Measurements from ENCODE around the gene MEDAG. TPM values are rescaled to one million over a fixed set of nuclear protein-coding genes. Genes with fewer than 3 reads are reported as not detected.

MEDAG gene
- total and polyA plus RNA-seq, 2 donors (not counting 3 experiments of a cell fraction or from before 2014, with no cell fraction given) = 27.2 TPM

DNA sequence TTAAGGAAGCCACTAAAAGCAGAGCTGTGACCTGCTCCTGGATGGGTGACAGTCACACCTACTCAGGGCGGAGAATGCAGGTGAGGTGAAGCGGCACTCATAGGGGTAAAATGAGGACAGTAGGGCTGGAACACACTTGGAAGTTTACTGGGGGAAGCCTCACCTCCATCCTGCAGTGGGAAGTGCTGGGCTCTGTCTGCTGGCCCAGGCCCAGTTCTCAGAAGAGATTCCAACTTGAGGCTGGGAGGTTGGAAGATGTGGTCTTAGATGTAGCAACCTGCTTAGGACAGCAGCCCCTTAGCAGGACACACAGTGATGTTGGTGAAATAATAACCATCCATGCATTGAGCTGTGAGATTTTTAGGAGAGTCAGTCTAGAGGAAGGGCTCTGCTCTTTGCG lies 4.6 kb downstream of the MEDAG start:
- no peaks in the 10 kb centered on the region for H3K9me1 ChIP-seq (replicated peaks; ENCODE audit: control insufficient read depth, extremely low read depth, insufficient read depth, low read length)
- H3K79me2 ChIP-seq (ENCODE audit: control insufficient read depth, insufficient read depth, low read length) = peaks cover 17% of the 10 kb centered on the region
- ChIA-PET CTCF (interaction anchor here (1.1 kb wide), 1 partner anchor 15 kb away, joined by 3 read pairs; no protein-coding TSS in a partner anchor), POLR2A (no interaction called here)
- TF ChIP-seq POLR2AphosphoS5 (IDR thresholded peaks at IDR 0.05; ENCODE audit: insufficient read depth, low read depth, low read length) (no peak), EZH2 (IDR thresholded peaks at IDR 0.05; ENCODE audit: borderline replicate concordance, low read depth, low read length, severe bottlenecking) (no peak), GATA2 (IDR thresholded peaks at IDR 0.05; ENCODE audit: insufficient read depth, insufficient read length, low read depth, low read length) (no peak)
- TF ChIP-seq, protein P1, sequence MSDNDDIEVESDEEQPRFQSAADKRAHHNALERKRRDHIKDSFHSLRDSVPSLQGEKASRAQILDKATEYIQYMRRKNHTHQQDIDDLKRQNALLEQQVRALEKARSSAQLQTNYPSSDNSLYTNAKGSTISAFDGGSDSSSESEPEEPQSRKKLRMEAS (IDR thresholded peaks at IDR 0.05; ENCODE audit: insufficient read depth, insufficient read length) = no peak
- dilution Hi-C loops (cut with MboI; ENCODE audit: extremely low pct_ligation_motif_present, low sequenced_read_pairs) (no loop called here), intact Hi-C loops (cut with micrococcal nuclease) (no loop called here)
- no peak overlapping the region for H3K27ac ChIP-seq (ENCODE audit: insufficient read depth, low read depth, low read length)
- no TSS peak for BruUV-seq (replicated peaks)
- peaks cover 3% of the 10 kb centered on the region for H4K20me1 ChIP-seq (replicated peaks; ENCODE audit: control insufficient read depth, extremely low read depth, insufficient read depth, low read length)
- DNase-seq (ENCODE audit: low read depth, low spot score) = no peak
- FAIRE-seq = no peak
- no peaks in the 10 kb centered on the region for H3K9me3 ChIP-seq (replicated peaks; ENCODE audit: control insufficient read depth, insufficient read depth, low read length)
- no peak overlapping the region for H2AFZ ChIP-seq (ENCODE audit: low read depth, low read length)
- no peak overlapping the region for H3K9ac ChIP-seq (replicated peaks; ENCODE audit: extremely low read depth, insufficient read depth, low read length)
- H3K4me1 ChIP-seq (ENCODE audit: control insufficient read depth, extremely low read depth, insufficient read depth, low read length) = peaks cover 29% of the 10 kb centered on the region
- no peak overlapping the region for H3K4me3 ChIP-seq (replicated peaks in 1 of 3; ENCODE audit: insufficient read depth in 1 of 3, low read depth in 1 of 3, low read length in 3 of 3)
- H3K27me3 ChIP-seq (ENCODE audit: control insufficient read depth in 2 of 2, insufficient read depth in 2 of 2, low read length in 2 of 2) = no peaks in the 10 kb centered on the region
- H3K36me3 ChIP-seq (ENCODE audit: control insufficient read depth in 2 of 2, extremely low read depth in 1 of 2, insufficient read depth in 2 of 2, low read length in 2 of 2) = no peaks in the 10 kb centered on the region
- H3K4me2 ChIP-seq (ENCODE audit: insufficient read depth, low read length) = no peak overlapping the region

DNA sequence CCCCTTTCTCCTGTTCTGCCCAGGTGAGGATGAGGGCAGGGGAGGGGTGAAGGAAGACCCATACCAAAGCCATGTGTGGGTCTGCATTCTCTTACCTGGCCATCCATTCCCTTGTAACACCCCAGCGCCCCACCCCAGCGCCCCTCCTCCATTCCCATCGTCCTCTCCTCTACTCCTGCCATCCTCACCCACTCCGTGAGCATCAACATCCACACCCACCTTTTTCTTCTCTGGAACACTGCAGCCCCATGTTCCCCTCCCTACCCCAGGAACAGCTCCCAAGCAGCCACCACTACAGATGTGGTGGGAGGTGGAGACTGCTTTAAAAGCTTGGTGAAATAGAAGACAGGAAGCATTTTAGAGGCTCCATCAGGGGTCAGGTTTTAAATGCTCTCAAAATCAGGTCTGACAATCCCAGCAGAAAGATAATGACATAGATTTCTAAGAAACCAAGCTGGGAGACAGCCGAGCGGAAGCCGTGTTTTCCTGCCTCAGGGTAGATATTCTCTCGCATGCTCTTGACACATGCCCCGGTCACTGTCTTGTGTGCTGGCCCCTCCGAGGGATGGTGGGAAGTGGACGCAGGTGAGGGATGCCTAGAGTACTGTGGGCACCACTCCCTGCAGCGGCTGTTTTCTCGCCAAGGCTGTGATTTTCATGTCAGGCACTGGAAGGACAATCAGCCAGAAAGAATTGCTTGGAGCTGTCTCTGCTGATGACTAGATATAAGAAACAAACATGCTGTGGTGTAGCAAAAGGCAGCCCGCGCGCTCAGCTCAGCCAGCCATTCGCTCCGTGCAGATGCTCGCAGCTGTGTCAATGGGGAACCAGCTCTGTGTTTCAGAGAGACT lies 9.8 kb downstream of the MEDAG start:
- H3K9me3 ChIP-seq (replicated peaks; ENCODE audit: control insufficient read depth, insufficient read depth, low read length) = no peaks in the 10 kb centered on the region
- ChIA-PET CTCF (interaction anchor here (1.0 to 1.1 kb wide), 2 partner anchors 26 to 95 kb away, joined by 3 read pairs; no protein-coding TSS in a partner anchor), POLR2A (no interaction called here)
- no peak for DNase-seq (ENCODE audit: low read depth, low spot score)
- H3K4me3 ChIP-seq (replicated peaks in 1 of 3; ENCODE audit: insufficient read depth in 1 of 3, low read depth in 1 of 3, low read length in 3 of 3) = no peak overlapping the region
- no peak overlapping the region for H3K9ac ChIP-seq (replicated peaks; ENCODE audit: extremely low read depth, insufficient read depth, low read length)
- H3K9me1 ChIP-seq (replicated peaks; ENCODE audit: control insufficient read depth, extremely low read depth, insufficient read depth, low read length) = no peaks in the 10 kb centered on the region
- H3K79me2 ChIP-seq (ENCODE audit: control insufficient read depth, insufficient read depth, low read length) = peaks cover 10% of the 10 kb centered on the region
- dilution Hi-C loops (cut with MboI; ENCODE audit: extremely low pct_ligation_motif_present, low sequenced_read_pairs) (no loop called here), intact Hi-C loops (cut with micrococcal nuclease) (no loop called here)
- H2AFZ ChIP-seq (ENCODE audit: low read depth, low read length) = no peak overlapping the region
- H3K27me3 ChIP-seq (ENCODE audit: control insufficient read depth in 2 of 2, insufficient read depth in 2 of 2, low read length in 2 of 2) = no peaks in the 10 kb centered on the region
- no peak overlapping the region for H3K4me2 ChIP-seq (ENCODE audit: insufficient read depth, low read length)
- BruUV-seq (replicated peaks) = no TSS peak
- no peaks in the 10 kb centered on the region for H3K4me1 ChIP-seq (ENCODE audit: control insufficient read depth, extremely low read depth, insufficient read depth, low read length)
- peaks cover 3% of the 10 kb centered on the region for H4K20me1 ChIP-seq (replicated peaks; ENCODE audit: control insufficient read depth, extremely low read depth, insufficient read depth, low read length)
- no peak overlapping the region for H3K27ac ChIP-seq (ENCODE audit: insufficient read depth, low read depth, low read length)
- no peak for FAIRE-seq
- H3K36me3 ChIP-seq (ENCODE audit: control insufficient read depth in 2 of 2, extremely low read depth in 1 of 2, insufficient read depth in 2 of 2, low read length in 2 of 2) = peaks cover 0 to 7% of the 10 kb centered on the region in 2 experiments
- TF ChIP-seq MYC (IDR thresholded peaks at IDR 0.05; ENCODE audit: low read depth, low read length) (no peak), EZH2 (IDR thresholded peaks at IDR 0.05; ENCODE audit: borderline replicate concordance, low read depth, low read length, severe bottlenecking) (no peak), FOS (IDR thresholded peaks at IDR 0.05; ENCODE audit: borderline replicate concordance, insufficient read depth, low read length) (no peak), POLR2A (IDR thresholded peaks at IDR 0.05; ENCODE audit: low read depth, low read length) (no peak), GATA2 (IDR thresholded peaks at IDR 0.05; ENCODE audit: insufficient read depth, insufficient read length, low read depth, low read length) (no peak)

Data from endothelial cell of umbilical vein (primary cell).